Endothelial cell of umbilical vein (primary cell): ENCODE data around the gene AUTS2. TPM values are rescaled to one million over a fixed set of nuclear protein-coding genes. Genes with fewer than 3 reads are reported as not detected.

Experiments
- BruUV-seq: library from RNA; stranded (reverse); fragments of 400-500 nt; replicated peaks from 2 replicates; lab custom pipeline; 2021; lab: Mats Ljungman, UMichigan
- CTCF ChIA-PET: fragments of 300-600, 350-600 bp; sonication (Branson Sonifier 250); formaldehyde crosslinking; loops from one replicate; lab custom pipeline; 2021; ENCODE audit warnings: antibody characterized with exemption, inconsistent platforms; lab: Charles Lee
- POLR2A ChIA-PET: fragments of 300-600, 350-600 bp; sonication (Branson Sonifier 250); formaldehyde crosslinking; loops from one replicate; lab custom pipeline; 2021; ENCODE audit warnings: antibody characterized with exemption, inconsistent platforms; lab: Charles Lee
- DNase-seq: peaks from one replicate; pipeline ENCODE4 v3.0.0-alpha.2; 2011; ENCODE audit warnings: low read depth, low spot score
- FAIRE-seq: peaks from 2 replicates; lab custom pipeline; 2011; peaks lifted over from hg19 to GRCh38; lab: Jason Lieb, UNC
- H2AFZ ChIP-seq: 2 replicates; pipeline ENCODE4 v1.6.0; 2012; ENCODE audit warnings: low read depth, low read length, control low read depth, inconsistent platforms
- H3K27ac ChIP-seq: 2 replicates; pipeline ENCODE4 v1.5.1; 2011; ENCODE audit warnings: low read depth, mild to moderate bottlenecking, control low read depth, low read length, moderate library complexity; ENCODE audit not compliant: insufficient read depth
- H3K27me3 ChIP-seq, 2 experiments: 2 replicates each; pipeline versions ENCODE4 v1.6.0 to v1.6.1; 2011; ENCODE audit warnings: low read length in 2 of 2, mixed read lengths in 1 of 2; ENCODE audit not compliant: control insufficient read depth in 2 of 2, insufficient read depth in 2 of 2
- H3K36me3 ChIP-seq, 2 experiments: 2 replicates in 1 of 2; 3 replicates in 1 of 2; pipeline ENCODE4 v1.5.1; 2011; ENCODE audit warnings: low read length in 2 of 2, mild to moderate bottlenecking in 1 of 2, moderate library complexity in 1 of 2; ENCODE audit not compliant: control insufficient read depth in 2 of 2, insufficient read depth in 2 of 2; ENCODE audit errors: extremely low read depth in 1 of 2
- H3K4me1 ChIP-seq: 3 replicates; pipeline ENCODE4 v1.5.1; 2011; ENCODE audit warnings: mild to moderate bottlenecking, low read length; ENCODE audit not compliant: control insufficient read depth, insufficient read depth; ENCODE audit errors: extremely low read depth
- H3K4me2 ChIP-seq: 2 replicates; pipeline ENCODE4 v1.6.1; 2011; ENCODE audit warnings: low read length, control low read depth, mixed read lengths; ENCODE audit not compliant: insufficient read depth
- H3K4me3 ChIP-seq, 3 experiments: fragments of 200-600 bp in 1 of 3; sonication (generic), shearing (Covaris generic) in 1 of 3; replicated peaks in 1 of 3; 2 replicates each; pipeline ENCODE4 v1.5.1; 2011 to 2016; ENCODE audit warnings: control low read depth in 3 of 3, low read length in 3 of 3, mild to moderate bottlenecking in 2 of 3, inconsistent platforms in 1 of 3, low read depth in 1 of 3, moderate library complexity in 1 of 3; ENCODE audit not compliant: insufficient read depth in 1 of 3
- H3K79me2 ChIP-seq: 2 replicates; pipeline ENCODE4 v1.6.0; 2012; ENCODE audit warnings: low read length, inconsistent platforms; ENCODE audit not compliant: control insufficient read depth, insufficient read depth
- H3K9ac ChIP-seq: replicated peaks from 2 replicates; pipeline ENCODE3; 2011; ENCODE audit warnings: low read length, control low read depth; ENCODE audit not compliant: insufficient read depth; ENCODE audit errors: extremely low read depth
- H3K9me1 ChIP-seq: replicated peaks from 3 replicates; pipeline ENCODE4 v1.6.0; 2011; ENCODE audit warnings: mild to moderate bottlenecking, low read length; ENCODE audit not compliant: control insufficient read depth, insufficient read depth; ENCODE audit errors: extremely low read depth
- H3K9me3 ChIP-seq: replicated peaks from 2 replicates; pipeline ENCODE4 v1.5.1; 2012; ENCODE audit warnings: low read length, inconsistent platforms; ENCODE audit not compliant: control insufficient read depth, insufficient read depth
- H4K20me1 ChIP-seq: replicated peaks from 2 replicates; pipeline ENCODE3; 2011; ENCODE audit warnings: mild to moderate bottlenecking, low read length; ENCODE audit not compliant: control insufficient read depth, insufficient read depth; ENCODE audit errors: extremely low read depth
- CTCF ChIP-seq, 2 donors: IDR thresholded peaks; 1 replicate in 1 of 2; 2 replicates in 1 of 2; pipeline ENCODE4 v1.5.1; 2011; ENCODE audit warnings: low read length in 2 of 2, mild to moderate bottlenecking in 2 of 2, moderate library complexity in 2 of 2, control low read depth in 1 of 2, inconsistent platforms in 1 of 2, low read depth in 1 of 2; ENCODE audit not compliant: insufficient read depth in 1 of 2; ENCODE audit errors: extremely low read depth in 1 of 2
- EZH2 ChIP-seq: IDR thresholded peaks from 2 replicates; pipeline ENCODE4 v1.6.1; 2012; ENCODE audit warnings: borderline replicate concordance, low read depth, mild to moderate bottlenecking, moderate library complexity, low read length, inconsistent platforms; ENCODE audit not compliant: severe bottlenecking
- FOS ChIP-seq: IDR thresholded peaks from 2 replicates; pipeline ENCODE4 v1.6.1; 2011; ENCODE audit warnings: mild to moderate bottlenecking, low read length, moderate library complexity, borderline replicate concordance; ENCODE audit not compliant: insufficient read depth
- GATA2 ChIP-seq: IDR thresholded peaks from 2 replicates; pipeline ENCODE4 v1.7.0; 2011; ENCODE audit warnings: low read depth, mild to moderate bottlenecking, moderate library complexity, mixed read lengths, low read length; ENCODE audit not compliant: insufficient read length, insufficient read depth
- JUN ChIP-seq: IDR thresholded peaks from 2 replicates; pipeline ENCODE4 v1.6.1; 2011; ENCODE audit warnings: borderline replicate concordance, low read depth; ENCODE audit not compliant: insufficient read length, insufficient read depth
- MAX ChIP-seq: IDR thresholded peaks from 2 replicates; pipeline ENCODE4 v1.6.1; 2011; ENCODE audit not compliant: insufficient read depth, insufficient read length
- MYC ChIP-seq: IDR thresholded peaks from one replicate; pipeline ENCODE4 v1.6.1; 2011; ENCODE audit warnings: mild to moderate bottlenecking, low read depth, low read length
- POLR2A ChIP-seq: IDR thresholded peaks from 2 replicates; pipeline ENCODE4 v1.6.1; 2012; ENCODE audit warnings: low read depth, mild to moderate bottlenecking, control low read depth, low read length
- POLR2AphosphoS5 ChIP-seq: IDR thresholded peaks from 2 replicates; pipeline ENCODE4 v1.6.1; 2012; ENCODE audit warnings: low read depth, mild to moderate bottlenecking, control low read depth, low read length, moderate library complexity; ENCODE audit not compliant: insufficient read depth
- dilution Hi-C: fragments of 300-500 bp; cut with MboI; formaldehyde crosslinking; loops from one replicate; pipeline ENCODE4 v1.15.0; 2019; ENCODE audit warnings: low sequenced_read_pairs; ENCODE audit not compliant: extremely low pct_ligation_motif_present
- intact Hi-C: fragments of 100-400 bp; cut with micrococcal nuclease; formaldehyde crosslinking; loops from one replicate; pipeline ENCODE4 v1.10.0; 2022
- polyA plus RNA-seq, 4 experiments: library from polyadenylated mRNA; depleted of rRNA in 3 of 4; stranded (reverse) in 3 of 4; unstranded in 1 of 4; fragments of >200 nt; gene quantifications; 2 replicates each; pipeline versions ENCODE4 v1.2.1 to v1.2.3, GENCODE V29; 2011 to 2012; ENCODE audit warnings: missing spikeins in 1 of 4
- total RNA-seq: library from RNA; stranded (reverse); gene quantifications from 2 replicates; pipeline ENCODE4 v1.2.3, GENCODE V29; 2021

Gene AUTS2
- total and polyA plus RNA-seq, 2 donors (not counting 3 experiments of a cell fraction or from before 2014, with no cell fraction given) = 0.59 to 8.0 TPM

- no peak overlapping the region for H3K27ac ChIP-seq
- no peak overlapping the region for H3K4me2 ChIP-seq
- H4K20me1 ChIP-seq = no peaks in the 10 kb centered on the region
- ChIA-PET CTCF (no interaction called here), POLR2A (no interaction called here)
- H3K36me3 ChIP-seq = no peaks in the 10 kb centered on the region
- BruUV-seq = no TSS peak
- no peak for DNase-seq
- no peak overlapping the region for H3K9ac ChIP-seq
- no peaks in the 10 kb centered on the region for H3K27me3 ChIP-seq
- intact Hi-C loops (no loop called here), dilution Hi-C loops (no loop called here)
- no peaks in the 10 kb centered on the region for H3K79me2 ChIP-seq
- TF ChIP-seq GATA2 (no peak), POLR2A (no peak), MYC (no peak), EZH2 (no peak), JUN (no peak), MAX (no peak), FOS (no peak), CTCF (IDR thresholded peaks at IDR 0.05; ENCODE audit: extremely low read depth in 1 of 2, insufficient read depth in 1 of 2, low read depth in 1 of 2, low read length in 2 of 2) (no peak), POLR2AphosphoS5 (no peak)
- H3K4me1 ChIP-seq = no peaks in the 10 kb centered on the region
- no peak overlapping the region for H3K4me3 ChIP-seq
- H3K9me1 ChIP-seq = no peaks in the 10 kb centered on the region
- H3K9me3 ChIP-seq = no peaks in the 10 kb centered on the region
- H2AFZ ChIP-seq = no peak overlapping the region
- no peak for FAIRE-seq
Measured at GRCh38 chr7:69625798-69626197, 27.5 kb downstream of the AUTS2 start.
